IMR-90 (cell line): ENCODE results near the gene ACTMAP. TPM values are rescaled to one million over a fixed set of nuclear protein-coding genes. Genes with fewer than 3 reads are reported as not detected.

Experiments
- ATAC-seq: fragments of 200-7000 bp; cut with Tn5 transposase; 2 replicates; pipeline ENCODE4 v1.9.1; 2020; ENCODE audit warnings: low read depth, mild to moderate bottlenecking, moderate library complexity
- BruUV-seq: library from RNA; stranded (reverse); fragments of 400-500 nt; replicated peaks from 2 replicates; lab custom pipeline; 2021; lab: Mats Ljungman, UMichigan
- CTCF ChIA-PET: fragments of 300-600 bp; formaldehyde crosslinking; extraction: SDS; loops from one replicate; lab custom pipeline; 2021; ENCODE audit warnings: antibody characterized with exemption; lab: Yijun Ruan, JAX
- POLR2A ChIA-PET: fragments of 300-600 bp; sonication (Branson Sonifier 250); formaldehyde crosslinking; loops from one replicate; lab custom pipeline; 2022; ENCODE audit warnings: antibody characterized with exemption; ENCODE audit not compliant: unreplicated experiment; lab: Charles Lee
- DNase-seq: peaks from one replicate; pipeline ENCODE4 v3.0.0; 2013
- H2AFZ ChIP-seq: replicated peaks from 2 replicates; pipeline ENCODE3; 2013; ENCODE audit warnings: low read length, mild to moderate bottlenecking; ENCODE audit not compliant: poor library complexity
- H2AK5ac ChIP-seq: 2 replicates; pipeline ENCODE4 v1.6.1; 2013; ENCODE audit warnings: low read depth, low read length, inconsistent platforms
- H2AK9ac ChIP-seq: replicated peaks from 2 replicates; pipeline ENCODE3; 2013; ENCODE audit warnings: mild to moderate bottlenecking, low read depth, low read length, moderate library complexity; ENCODE audit not compliant: poor library complexity
- H2BK120ac ChIP-seq: 2 replicates; pipeline ENCODE4 v1.6.1; 2013; ENCODE audit warnings: low read depth, low read length, inconsistent platforms
- H2BK15ac ChIP-seq: 3 replicates; pipeline ENCODE4 v1.6.1; 2013; ENCODE audit warnings: low read depth, low read length, inconsistent platforms
- H2BK20ac ChIP-seq: 2 replicates; pipeline ENCODE4 v1.6.1; 2013; ENCODE audit warnings: low read depth, mild to moderate bottlenecking, inconsistent platforms, low read length, moderate library complexity
- H2BK5ac ChIP-seq: 2 replicates; pipeline ENCODE4 v1.6.1; 2013; ENCODE audit warnings: mild to moderate bottlenecking, low read depth, low read length, inconsistent platforms; ENCODE audit not compliant: poor library complexity, severe bottlenecking
- H3K14ac ChIP-seq: replicated peaks from 2 replicates; pipeline ENCODE4 v1.6.1; 2013; ENCODE audit warnings: low read depth, low read length, inconsistent platforms
- H3K18ac ChIP-seq: 2 replicates; pipeline ENCODE4 v1.6.1; 2013; ENCODE audit warnings: low read depth, low read length, control low read depth
- H3K23ac ChIP-seq: 2 replicates; pipeline ENCODE4 v1.6.1; 2013; ENCODE audit warnings: low read depth, low read length, inconsistent platforms
- H3K27ac ChIP-seq: 2 replicates; pipeline ENCODE4 v1.5.1; 2013; ENCODE audit warnings: mild to moderate bottlenecking, control low read depth, low read length; ENCODE audit not compliant: insufficient read depth
- H3K27me3 ChIP-seq: 2 replicates; pipeline ENCODE4 v1.6.1; 2013; ENCODE audit warnings: low read length; ENCODE audit not compliant: control insufficient read depth, insufficient read depth
- H3K36me3 ChIP-seq: 2 replicates; pipeline ENCODE4 v1.6.1; 2013; ENCODE audit warnings: low read length, mixed read lengths; ENCODE audit not compliant: control insufficient read depth, insufficient read depth
- H3K4ac ChIP-seq: 2 replicates; pipeline ENCODE4 v1.6.1; 2013; ENCODE audit warnings: low read depth, low read length, inconsistent platforms
- H3K4me1 ChIP-seq: 2 replicates; pipeline ENCODE4 v1.6.1; 2013; ENCODE audit warnings: low read length, mixed read lengths; ENCODE audit not compliant: control insufficient read depth, insufficient read depth
- H3K4me2 ChIP-seq: 2 replicates; pipeline ENCODE4 v1.6.1; 2013; ENCODE audit warnings: low read depth, mild to moderate bottlenecking, control low read depth, low read length, moderate library complexity
- H3K4me3 ChIP-seq: 2 replicates; pipeline ENCODE4 v1.5.1; 2013; ENCODE audit warnings: low read depth, mild to moderate bottlenecking, control low read depth, low read length, moderate library complexity; ENCODE audit not compliant: insufficient read depth
- H3K56ac ChIP-seq: 2 replicates; pipeline ENCODE4 v1.6.1; 2013; ENCODE audit warnings: low read length, inconsistent platforms; ENCODE audit not compliant: insufficient read depth; ENCODE audit errors: extremely low read depth
- H3K79me1 ChIP-seq, 2 experiments: 2 replicates each; pipeline ENCODE4 v1.6.1; 2013; ENCODE audit warnings: low read length in 2 of 2, inconsistent platforms in 1 of 2, low read depth in 1 of 2
- H3K9ac ChIP-seq: 2 replicates; pipeline ENCODE4 v1.6.1; 2013; ENCODE audit warnings: low read depth, low read length, control low read depth
- H3K9me1 ChIP-seq: 2 replicates; pipeline ENCODE4 v1.6.1; 2013; ENCODE audit warnings: low read length, inconsistent platforms; ENCODE audit not compliant: insufficient read depth
- H3K9me3 ChIP-seq: 2 replicates; pipeline ENCODE4 v1.6.1; 2013; ENCODE audit warnings: low read length; ENCODE audit not compliant: control insufficient read depth, insufficient read depth
- H4K20me1 ChIP-seq: 2 replicates; pipeline ENCODE4 v1.6.1; 2013; ENCODE audit warnings: low read length, inconsistent platforms; ENCODE audit not compliant: insufficient read depth
- H4K5ac ChIP-seq: 2 replicates; pipeline ENCODE4 v1.6.1; 2013; ENCODE audit warnings: mild to moderate bottlenecking, low read depth, low read length, control low read depth
- H4K8ac ChIP-seq, 2 experiments: 2 replicates each; pipeline ENCODE4 v1.6.1; 2013; ENCODE audit warnings: low read depth in 2 of 2, low read length in 2 of 2, control low read depth in 1 of 2, inconsistent platforms in 1 of 2
- H4K91ac ChIP-seq: 2 replicates; pipeline ENCODE4 v1.6.1; 2013; ENCODE audit warnings: low read depth, low read length, inconsistent platforms; ENCODE audit not compliant: insufficient read depth
- BHLHE40 ChIP-seq: fragments of 150-350 bp; IDR thresholded peaks from 2 replicates; pipeline ENCODE4 v1.6.1; 2016; ENCODE audit warnings: mild to moderate bottlenecking, low read depth, low read length
- CEBPB ChIP-seq: IDR thresholded peaks from 2 replicates; pipeline ENCODE4 v1.6.1; 2012; ENCODE audit warnings: low read depth, low read length, improper control_type of control experiment
- CHD1 ChIP-seq: IDR thresholded peaks from 2 replicates; pipeline ENCODE4 v1.6.1; 2012; ENCODE audit warnings: low read depth, low read length, improper control_type of control experiment
- CTCF ChIP-seq: conservative IDR thresholded peaks from 2 replicates; pipeline ENCODE4 v1.5.1; 2012; ENCODE audit warnings: mild to moderate bottlenecking, low read depth, low read length, improper control_type of control experiment
- ELK1 ChIP-seq: fragments of 150-350 bp; IDR thresholded peaks from 2 replicates; pipeline ENCODE4 v1.6.1; 2016; ENCODE audit warnings: low read depth, mild to moderate bottlenecking, low read length, moderate library complexity, borderline replicate concordance
- MAFK ChIP-seq: IDR thresholded peaks from 2 replicates; pipeline ENCODE4 v1.6.1; 2012; ENCODE audit warnings: low read depth, low read length, improper control_type of control experiment
- MAZ ChIP-seq: IDR thresholded peaks from 2 replicates; pipeline ENCODE4 v1.6.1; 2012; ENCODE audit warnings: low read depth, mild to moderate bottlenecking, low read length, improper control_type of control experiment, moderate library complexity, borderline replicate concordance
- MXI1 ChIP-seq: IDR thresholded peaks from 2 replicates; pipeline ENCODE4 v1.6.1; 2012; ENCODE audit warnings: low read depth, mild to moderate bottlenecking, low read length, moderate library complexity, borderline replicate concordance
- NFE2L2 ChIP-seq: fragments of 150-350 bp; IDR thresholded peaks from 2 replicates; pipeline ENCODE4 v1.6.1; 2016; ENCODE audit warnings: low read depth, mild to moderate bottlenecking, low read length
- POLR2A ChIP-seq: IDR thresholded peaks from 2 replicates; pipeline ENCODE4 v1.6.1; 2012; ENCODE audit warnings: mild to moderate bottlenecking, low read depth, low read length
- RAD21 ChIP-seq: IDR thresholded peaks from 2 replicates; pipeline ENCODE4 v1.6.1; 2012; ENCODE audit warnings: low read length, improper control_type of control experiment
- RCOR1 ChIP-seq: IDR thresholded peaks from 2 replicates; pipeline ENCODE4 v1.6.1; 2012; ENCODE audit warnings: mild to moderate bottlenecking, low read length, improper control_type of control experiment; ENCODE audit not compliant: insufficient replicate concordance
- RFX5 ChIP-seq: IDR thresholded peaks from 2 replicates; pipeline ENCODE4 v1.8.0; 2012; ENCODE audit warnings: low read depth, mild to moderate bottlenecking, low read length, moderate library complexity
- SMC3 ChIP-seq: fragments of 150-350 bp; IDR thresholded peaks from 2 replicates; pipeline ENCODE4 v1.6.1; 2016; ENCODE audit warnings: low read depth, mild to moderate bottlenecking, antibody characterized with exemption, low read length, moderate library complexity
- USF2 ChIP-seq: fragments of 150-350 bp; IDR thresholded peaks from 2 replicates; pipeline ENCODE4 v1.6.1; 2017; ENCODE audit warnings: mild to moderate bottlenecking, antibody characterized with exemption, low read length, low read depth
- WGBS, 2 experiments: methylation state at CpG; one replicate each; pipeline versions ENCODE4 v1.1.5 to v1.1.7; 2013; ENCODE audit warnings: missing lambda C conversion rate in 2 of 2; ENCODE audit not compliant: insufficient read length in 1 of 2; ENCODE audit errors: extremely low coverage in 2 of 2; 5-methylcytosine and 5-hydroxymethylcytosine counted together
- dilution Hi-C: fragments of 300-500 bp; cut with HindIII; formaldehyde crosslinking; loops from one replicate; pipeline ENCODE4 v1.14.3; 2018; ENCODE audit warnings: low sequenced_read_pairs; ENCODE audit not compliant: unreplicated experiment
- in situ Hi-C: fragments of 300-500 bp; cut with MboI; formaldehyde crosslinking; loops from 3 replicates; pipeline ENCODE4 v1.14.3; 2019; ENCODE audit warnings: low sequenced_read_pairs, inconsistent platforms, mixed read lengths
- intact Hi-C: fragments of 100-400 bp; cut with micrococcal nuclease; formaldehyde crosslinking; loops from 2 replicates; pipeline ENCODE4 v1.10.0; 2022
- polyA plus RNA-seq, 3 experiments: library from polyadenylated mRNA; depleted of rRNA; stranded (reverse); fragments of >200 nt; gene quantifications; 2 replicates each; pipeline ENCODE4 v1.2.3, GENCODE V29; 2012; ENCODE audit warnings: low replicate concordance in 1 of 3
- total RNA-seq: library from RNA; depleted of rRNA; stranded (reverse); fragments of >200 nt; gene quantifications from 2 replicates; pipeline ENCODE4 v1.2.3, GENCODE V29; 2012

The ACTMAP gene
- total and polyA plus RNA-seq, 2 of the 4 experiments (the other 2 are of a cell fraction), result 0.54 to 5.4 TPM

- H3K14ac ChIP-seq, result no peak overlapping the region
- no peak overlapping the region for H3K4ac ChIP-seq
- POLR2A ChIA-PET, result no interaction called here
- no peak overlapping the region for H2BK120ac ChIP-seq
- H4K5ac ChIP-seq, result no peak overlapping the region
- no peak for DNase-seq
- no peak overlapping the region for H2AK9ac ChIP-seq
- no peak overlapping the region for H3K9ac ChIP-seq
- no peaks in the 10 kb centered on the region for H4K20me1 ChIP-seq
- no TSS peak for BruUV-seq
- H3K4me1 ChIP-seq, result no peaks in the 10 kb centered on the region
- H3K18ac ChIP-seq, result no peak overlapping the region
- 0 out of 4 replicates have a peak, but pooled peaks cover 0 to 6% of the 10 kb centered on the region in 2 experiments for H3K79me1 ChIP-seq
- peaks cover 63% of the 10 kb centered on the region for H3K36me3 ChIP-seq
- in situ Hi-C loops (no loop called here), dilution Hi-C loops (no loop called here), intact Hi-C loops (no loop called here)
- H3K27me3 ChIP-seq, result no peaks in the 10 kb centered on the region
- H2BK5ac ChIP-seq, result no peak overlapping the region
- no peak overlapping the region for H2BK20ac ChIP-seq
- H3K56ac ChIP-seq, result no peak overlapping the region
- CTCF ChIA-PET, result interaction anchor here (1.1 kb wide), 1 partner anchor 41 kb away, joined by 3 read pairs; no protein-coding TSS in a partner anchor
- H3K4me3 ChIP-seq, result no peak overlapping the region
- H3K23ac ChIP-seq, result no peak overlapping the region
- 74% methylated on average over 11 of the region's 24 CpGs; no CpG with 5 or more reads in 1 of the 2 experiments for WGBS, 2 experiments
- no peak overlapping the region for H4K8ac ChIP-seq
- no peak overlapping the region for H3K27ac ChIP-seq
- H3K9me1 ChIP-seq, result peaks cover 11% of the 10 kb centered on the region; the same call in 1 of the 2 replicates
- H3K4me2 ChIP-seq, result no peak overlapping the region
- H2AK5ac ChIP-seq, result no peak overlapping the region
- no peaks in the 10 kb centered on the region for H3K9me3 ChIP-seq
- no peak for ATAC-seq
- H4K91ac ChIP-seq, result no peak overlapping the region
- no peak overlapping the region for H2BK15ac ChIP-seq
- no peak overlapping the region for H2AFZ ChIP-seq
- no peak for TF ChIP-seq MXI1
- TF ChIP-seq RFX5, result no peak
- no peak for TF ChIP-seq MAFK
- TF ChIP-seq CTCF, result no peak
- TF ChIP-seq NFE2L2, result no peak
- no peak for TF ChIP-seq CEBPB
- TF ChIP-seq RAD21, result no peak
- TF ChIP-seq BHLHE40, result no peak
- TF ChIP-seq POLR2A, result no peak
- TF ChIP-seq CHD1, result no peak
- TF ChIP-seq SMC3, result no peak
- no peak for TF ChIP-seq RCOR1
- no peak for TF ChIP-seq USF2
- TF ChIP-seq MAZ, result no peak
- no peak for TF ChIP-seq ELK1
These were observed 47.1 kb downstream of the ACTMAP start for GRCh38 chr19:40703029-40703755.
